Gastroesophageal sphincter (tissue), 3 donors: ENCODE data around the gene TRIM37.

Experiments
- CTCF ChIP-seq, 4 experiments: fragments of 200-600 bp in 2 of 4; fragments of 450-650 bp in 2 of 4; sonication (generic) in 1 of 4; IDR thresholded peaks; one replicate each; pipeline ENCODE4 v1.5.1; 2017 to 2019; ENCODE audit warnings: antibody characterized with exemption in 4 of 4, mild to moderate bottlenecking in 2 of 4, moderate library complexity in 2 of 4
- EP300 ChIP-seq: sonication (generic); formaldehyde crosslinking; IDR thresholded peaks from one replicate; pipeline ENCODE4 v1.6.1; 2017; ENCODE audit warnings: antibody characterized with exemption, mild to moderate bottlenecking
- POLR2A ChIP-seq, 2 donors: fragments of 450-650 bp; IDR thresholded peaks; one replicate each; pipeline ENCODE4 v1.6.1; 2017; ENCODE audit warnings: antibody characterized with exemption in 2 of 2, mild to moderate bottlenecking in 2 of 2, moderate library complexity in 1 of 2
- POLR2AphosphoS5 ChIP-seq: sonication (generic); formaldehyde crosslinking; IDR thresholded peaks from one replicate; pipeline ENCODE4 v1.6.1; 2017; ENCODE audit warnings: antibody characterized with exemption

GRCh38 chr17:58965221-58965620 is 141.5 kb downstream of the TRIM37 start:
- no peak for TF ChIP-seq POLR2A (IDR thresholded peaks at IDR 0.05)
- no peak for TF ChIP-seq CTCF (IDR thresholded peaks at IDR 0.05)
- no peak for TF ChIP-seq EP300
- no peak for TF ChIP-seq POLR2AphosphoS5
